Activated CD4-positive, alpha-beta T cell treated with anti-CD3 and anti-CD28 coated beads, Interleukin-2, amount 10 ng/mL, durations not matched to agents 24 days and 14 days (primary cell): ENCODE data around the gene HMGCS1. TPM values are rescaled to one million over a fixed set of nuclear protein-coding genes. Genes with fewer than 3 reads are reported as not detected.

Experiments used
- DNase-seq: peaks from one replicate; pipeline ENCODE4 v3.0.0; 2022
- H3K27ac Mint-ChIP-seq: one replicate; pipeline ENCODE4 v1.8.0; 2022; ENCODE audit warnings: mild to moderate bottlenecking, mixed read lengths
- H3K27me3 Mint-ChIP-seq: one replicate; pipeline ENCODE4 v1.8.0; 2022; ENCODE audit warnings: mixed read lengths
- H3K36me3 Mint-ChIP-seq: one replicate; pipeline ENCODE4 v1.8.0; 2022; ENCODE audit warnings: low read depth, mild to moderate bottlenecking, mixed read lengths
- H3K4me1 Mint-ChIP-seq: one replicate; pipeline ENCODE4 v1.8.0; 2021; ENCODE audit warnings: mixed read lengths
- H3K4me3 Mint-ChIP-seq: one replicate; pipeline ENCODE4 v1.8.0; 2022; ENCODE audit warnings: mild to moderate bottlenecking, moderate library complexity, mixed read lengths
- H3K9me3 Mint-ChIP-seq: one replicate; pipeline ENCODE4 v1.8.0; 2021; ENCODE audit warnings: mixed read lengths
- intact Hi-C: fragments of 100-400 bp; cut with micrococcal nuclease; formaldehyde crosslinking; loops from one replicate; pipeline ENCODE4 v1.15.1; 2023
- total RNA-seq: library from RNA; stranded (reverse); gene quantifications from 2 replicates; pipeline ENCODE4 v1.2.3, GENCODE V29; 2022

Gene HMGCS1
- total RNA-seq, 1 donor from 2014 or later: 241 TPM

GRCh38 chr5:43244823-43245565 lies 68.2 kb downstream of the HMGCS1 start:
- Mint-ChIP-seq H3K27ac (no peak overlapping the region), H3K27me3 (peaks cover 14% of the 10 kb centered on the region), H3K36me3 (no peaks in the 10 kb centered on the region), H3K4me1 (peaks cover 3% of the 10 kb centered on the region), H3K4me3 (no peak overlapping the region), H3K9me3 (peaks cover 4% of the 10 kb centered on the region)
- DNase-seq: no peak
- intact Hi-C loops: no loop called here

- intact Hi-C loops: no loop called here
- H3K27me3 Mint-ChIP-seq: peaks cover 15% of the 10 kb centered on the region
- DNase-seq: no peak
- peaks cover 2% of the 10 kb centered on the region for H3K9me3 Mint-ChIP-seq
- H3K27ac Mint-ChIP-seq: no peak overlapping the region
- H3K4me1 Mint-ChIP-seq: peaks cover 5% of the 10 kb centered on the region
- no peak overlapping the region for H3K4me3 Mint-ChIP-seq
- H3K36me3 Mint-ChIP-seq: no peaks in the 10 kb centered on the region
These were observed 69.9 kb downstream of the HMGCS1 start for GRCh38 chr5:43243270-43243669.

DNA sequence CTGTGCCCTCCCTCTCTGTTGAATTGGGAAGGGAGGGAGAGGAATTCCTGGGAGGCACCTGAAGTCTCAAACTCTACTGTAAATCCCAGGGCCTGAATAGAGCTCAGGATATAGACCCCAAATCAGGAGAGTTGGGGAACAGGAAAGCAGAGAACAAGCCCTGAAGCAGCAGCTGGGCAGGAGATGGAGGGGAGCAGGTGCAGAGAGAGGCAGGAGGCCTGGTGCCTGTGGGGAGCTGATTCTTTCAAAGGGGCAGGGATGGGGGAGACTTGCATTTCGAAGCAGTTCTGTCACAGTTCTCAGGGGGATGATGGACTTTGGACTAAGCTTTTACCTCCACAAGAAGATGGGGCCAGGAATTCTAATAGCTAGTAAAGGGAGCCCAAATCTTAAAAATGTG lies 71.0 kb downstream of the HMGCS1 start:
- Mint-ChIP-seq H3K27me3 (peaks cover 16% of the 10 kb centered on the region), H3K27ac (no peak overlapping the region), H3K9me3 (no peaks in the 10 kb centered on the region), H3K36me3 (no peaks in the 10 kb centered on the region), H3K4me1 (peaks cover 5% of the 10 kb centered on the region), H3K4me3 (no peak overlapping the region)
- no peak for DNase-seq
- intact Hi-C loops: no loop called here

Other genes starting within 250 kb of the HMGCS1 start
- gene ZNF131, start 192.5 kb downstream of the HMGCS1 start, total RNA-seq: 37.9 and 40.1 TPM in 2 replicates
- gene NIM1K, start 121.2 kb downstream of the HMGCS1 start, total RNA-seq: 0.82 and 0.97 TPM in 2 replicates
- 7.4 and 7.5 TPM in 2 replicates for gene CCL28, start 99.0 kb upstream of the HMGCS1 start, total RNA-seq
- gene TMEM267, start 170.5 kb upstream of the HMGCS1 start, total RNA-seq: 20.0 and 24.0 TPM in 2 replicates
- gene C5orf34, start 201.7 kb upstream of the HMGCS1 start, total RNA-seq: 6.8 and 8.7 TPM in 2 replicates
- gene PAIP1, start 243.7 kb upstream of the HMGCS1 start, total RNA-seq: 60.2 and 64.1 TPM in 2 replicates